ENCODE results near the gene ATP1A3.
"Not testable (repeated sequence)": the region's sequence is repeated elsewhere in the genome, so short reads cannot be mapped to it uniquely, and the experiment has no call there.

The ATP1A3 gene

GRCh38 chr19:41944336-41944735 lies 49.7 kb downstream of the ATP1A3 start:
- DNase-seq, result no peak

- no peak for DNase-seq
These were observed 52.4 kb downstream of the ATP1A3 start for GRCh38 chr19:41941410-41942202.

- no peak for DNase-seq
These were observed 53.2 kb downstream of the ATP1A3 start for GRCh38 chr19:41940731-41941409.

- peak; percentile 44 for DNase-seq
These were observed 53.9 kb downstream of the ATP1A3 start for GRCh38 chr19:41939861-41940730.

- not testable (repeated sequence) for DNase-seq
These were observed 54.8 kb downstream of the ATP1A3 start for GRCh38 chr19:41939209-41939608.

GRCh38 chr19:41937525-41938468 lies 56.2 kb downstream of the ATP1A3 start:
- no peak for DNase-seq

- DNase-seq, result no peak
These were observed 57.1 kb downstream of the ATP1A3 start for GRCh38 chr19:41936961-41937360.

GRCh38 chr19:41936416-41936850 lies 57.6 kb downstream of the ATP1A3 start:
- DNase-seq, result no peak

GRCh38 chr19:41935760-41936415 lies 58.1 kb downstream of the ATP1A3 start:
- no peak for DNase-seq

- DNase-seq, result peak; percentile 73
These were observed 59.1 kb downstream of the ATP1A3 start for GRCh38 chr19:41934849-41935374.

GRCh38 chr19:41933693-41934426 lies 60.2 kb downstream of the ATP1A3 start:
- DNase-seq, result no peak

GRCh38 chr19:41932720-41933332 lies 61.2 kb downstream of the ATP1A3 start:
- DNase-seq, result no peak

- no peak for DNase-seq
These were observed 61.7 kb downstream of the ATP1A3 start for GRCh38 chr19:41932259-41932719.

GRCh38 chr19:41930926-41931592 lies 63.0 kb downstream of the ATP1A3 start:
- DNase-seq, result no peak

GRCh38 chr19:41930322-41930722 lies 63.7 kb downstream of the ATP1A3 start:
- DNase-seq, result no peak

GRCh38 chr19:41929536-41930071 lies 64.4 kb downstream of the ATP1A3 start:
- no peak for DNase-seq

- DNase-seq, result no peak
These were observed 65.1 kb downstream of the ATP1A3 start for GRCh38 chr19:41928754-41929535.

GRCh38 chr19:41928221-41928683 lies 65.8 kb downstream of the ATP1A3 start, which contains the start of gene ERFL:
ERFL (minus strand) TSS chr19:41928449; CDS start chr19:41912919, 15,530 bp downstream.
- DNase-seq, result no peak
